Esophagus muscularis mucosa (tissue), 4 donors: ENCODE measurements around the gene TMC7. TPM values are rescaled to one million over a fixed set of nuclear protein-coding genes. Genes with fewer than 3 reads are reported as not detected.

Experiments used
- DNase-seq: peaks from one replicate; pipeline ENCODE4 v3.0.0-alpha.2; 2017; ENCODE audit errors: extremely low spot score
- H3K27ac ChIP-seq, 4 donors: fragments of 200-600 bp; sonication (generic); replicated peaks in 1 of 4; 1 replicate in 3 of 4; 2 replicates in 1 of 4; pipeline ENCODE4 v1.5.1; 2016 to 2019; ENCODE audit warnings: mild to moderate bottlenecking in 1 of 4
- H3K27me3 ChIP-seq, 4 donors: fragments of 200-600 bp; sonication (generic); one replicate each; pipeline versions ENCODE4 v1.5.1 to v1.6.0; 2016 to 2019
- H3K36me3 ChIP-seq, 4 donors: fragments of 200-600 bp; sonication (generic); one replicate each; pipeline ENCODE4 v1.5.1; 2016 to 2019
- H3K4me1 ChIP-seq, 4 donors: fragments of 200-600 bp; sonication (generic); one replicate each; pipeline ENCODE4 v1.5.1; 2016 to 2019
- H3K4me3 ChIP-seq, 4 donors: fragments of 200-600 bp; sonication (generic); 1 replicate in 2 of 4; 2 replicates in 2 of 4; pipeline ENCODE4 v1.5.1; 2016 to 2019; ENCODE audit warnings: mild to moderate bottlenecking in 4 of 4, moderate library complexity in 1 of 4
- H3K9me3 ChIP-seq, 4 donors: fragments of 200-600 bp; sonication (generic); 1 replicate in 3 of 4; 2 replicates in 1 of 4; pipeline ENCODE4 v1.5.1; 2016 to 2019
- CTCF ChIP-seq, 3 experiments: fragments of 200-600 bp in 2 of 3; fragments of 450-650 bp in 1 of 3; sonication (generic) in 2 of 3; IDR thresholded peaks; one replicate each; pipeline ENCODE4 v1.5.1; 2017 to 2019; ENCODE audit warnings: antibody characterized with exemption in 3 of 3, mild to moderate bottlenecking in 2 of 3, moderate library complexity in 1 of 3
- EP300 ChIP-seq: sonication (generic); formaldehyde crosslinking; IDR thresholded peaks from one replicate; pipeline ENCODE4 v1.6.1; 2017; ENCODE audit warnings: antibody characterized with exemption
- POLR2A ChIP-seq: fragments of 450-650 bp; IDR thresholded peaks from one replicate; pipeline ENCODE4 v1.6.1; 2017; ENCODE audit warnings: antibody characterized with exemption, moderate library complexity, mild to moderate bottlenecking, low read depth
- POLR2AphosphoS5 ChIP-seq, 2 donors: sonication (generic); formaldehyde crosslinking; IDR thresholded peaks; one replicate each; pipeline ENCODE4 v1.6.1; 2017; ENCODE audit warnings: antibody characterized with exemption in 2 of 2
- WGBS: methylation state at CpG from one replicate; pipeline ENCODE4 v1.1.5; 2018; 5-methylcytosine and 5-hydroxymethylcytosine counted together
- intact Hi-C: fragments of 100-400 bp; cut with DNase I; formaldehyde crosslinking; loops from one replicate; pipeline ENCODE4 v1.15.1; 2023
- total RNA-seq, 4 donors: library from RNA; depleted of rRNA; stranded (reverse); fragments of >200 nt; gene quantifications; one replicate each; pipeline versions ENCODE4 v1.1.0 to v1.2.1, GENCODE V29; 2016

The TMC7 gene
- total RNA-seq, 4 donors from 2014 or later, result 0.17 to 0.83 (median 0.56) TPM

GRCh38 chr16:19005561-19006445 is 22.1 kb downstream of the TMC7 start:
- 76% methylated on average over 16 of the region's 16 CpGs for WGBS
- intact Hi-C loops, result no loop called here
- Histone ChIP-seq H3K9me3 (peaks cover 0 to 7% (median 3%) of the 10 kb centered on the region in 4 donors), H3K36me3 (peaks cover 0 to 11% (median 5%) of the 10 kb centered on the region in 4 donors), H3K27ac (no peak overlapping the region), H3K4me1 (peaks cover 0 to 3% (median 0%) of the 10 kb centered on the region in 4 donors), H3K27me3 (no peaks in the 10 kb centered on the region), H3K4me3 (no peak overlapping the region)
- DNase-seq, result no peak
- TF ChIP-seq CTCF (IDR thresholded peaks at IDR 0.05) (no peak), POLR2AphosphoS5 (IDR thresholded peaks at IDR 0.05) (peak in 1 of 2 donors; percentile 28)

DNA sequence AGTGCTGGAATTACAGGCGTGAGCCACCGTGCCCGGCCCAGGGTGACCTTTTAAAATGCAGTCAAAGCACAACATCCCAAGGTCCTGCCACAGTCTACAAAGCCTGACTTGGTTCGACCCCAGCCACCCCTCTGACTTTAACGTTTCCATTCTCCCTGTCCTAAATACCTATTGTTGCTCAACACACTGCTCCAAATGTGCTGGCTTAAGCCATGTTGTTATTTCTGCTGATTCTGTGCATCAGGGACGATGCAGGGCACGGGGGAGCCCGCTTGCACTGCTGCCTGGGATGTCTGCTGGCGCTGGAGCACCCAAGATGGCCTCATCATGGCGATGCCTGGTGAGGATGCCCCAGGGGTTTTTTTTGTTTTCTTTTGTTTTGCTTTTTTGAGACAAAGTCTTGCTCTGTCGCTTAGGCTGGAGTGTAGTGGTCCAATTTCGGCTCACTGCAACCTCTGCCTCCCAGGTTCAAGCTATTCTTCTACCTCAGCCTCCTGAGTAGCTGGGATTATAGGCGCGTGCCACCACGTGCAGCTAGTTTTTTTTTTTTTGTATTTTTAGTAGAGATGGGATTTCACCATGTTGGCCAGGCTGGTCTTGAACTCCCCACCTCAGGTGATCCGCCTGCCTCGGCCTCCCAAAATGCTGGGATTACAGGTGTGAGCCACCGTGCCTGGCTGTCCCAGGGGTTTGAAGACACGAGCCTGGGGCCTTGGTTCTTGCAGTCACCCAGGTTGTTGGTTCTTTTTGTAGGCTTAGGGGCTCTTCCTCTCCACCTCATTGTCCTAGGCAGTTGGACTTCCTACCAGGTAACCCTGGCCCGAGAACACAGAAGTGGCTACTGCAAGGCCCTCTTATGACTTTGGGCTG is 22.9 kb downstream of the TMC7 start:
- no peak overlapping the region for H3K27ac ChIP-seq

DNA sequence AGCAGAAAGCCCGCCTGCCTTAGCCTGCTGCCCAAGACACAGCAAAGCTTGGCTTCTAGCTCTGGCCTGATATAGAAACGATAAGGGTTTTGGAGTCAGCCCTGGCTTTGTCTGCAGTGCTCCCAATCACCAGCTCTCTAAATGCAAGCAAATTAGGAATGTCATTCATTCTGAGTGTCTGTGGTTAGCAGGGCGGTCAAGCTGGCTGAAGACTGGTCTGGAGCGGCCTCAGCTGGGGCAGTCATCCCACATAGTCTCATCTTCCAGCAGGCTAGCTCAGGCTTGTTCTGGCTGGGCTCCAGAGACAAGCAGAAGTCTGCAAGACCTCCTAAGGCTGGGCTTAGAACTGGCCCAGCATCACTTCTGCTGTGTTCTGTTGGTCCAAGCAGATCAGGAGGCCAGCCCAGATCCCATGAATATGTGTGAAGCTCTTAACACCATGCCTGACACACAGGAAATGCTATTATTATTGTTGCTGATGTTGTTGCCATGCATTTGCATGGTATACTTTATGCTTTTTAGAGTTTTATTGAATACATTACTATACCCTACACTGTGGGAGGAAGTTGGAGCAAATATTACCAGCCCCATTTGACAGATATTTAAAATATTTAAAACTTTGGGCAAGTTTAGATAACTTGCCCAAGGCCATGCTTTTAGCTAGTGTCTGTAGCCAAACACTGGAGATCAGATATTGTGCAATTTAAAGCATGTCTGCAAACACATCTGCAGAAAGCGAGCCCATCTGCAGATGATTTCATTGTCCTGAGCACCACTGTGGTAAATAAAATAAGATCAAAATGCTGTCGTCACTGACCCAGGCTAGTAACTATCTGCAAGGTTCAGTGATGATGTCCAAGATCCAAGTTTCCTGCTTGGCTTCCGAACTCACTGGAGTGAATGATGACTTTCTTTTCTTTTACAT is 24.8 kb downstream of the TMC7 start:
- 89% methylated on average over 6 of the region's 7 CpGs for WGBS
- Histone ChIP-seq H3K4me3 (no peak overlapping the region), H3K36me3 (peaks cover 0 to 14% (median 6%) of the 10 kb centered on the region in 4 donors), H3K27ac (no peak overlapping the region), H3K9me3 (peaks cover 0 to 8% (median 4%) of the 10 kb centered on the region in 4 donors), H3K27me3 (no peaks in the 10 kb centered on the region), H3K4me1 (peaks cover 0 to 3% (median 0%) of the 10 kb centered on the region in 4 donors)
- no peak for DNase-seq
- intact Hi-C loops, result no loop called here
- TF ChIP-seq POLR2A (no peak), CTCF (IDR thresholded peaks at IDR 0.05) (no peak), EP300 (no peak), POLR2AphosphoS5 (IDR thresholded peaks at IDR 0.05) (no peak)

More for the DNA sequence above, 22.9 kb downstream of the TMC7 start:
- intact Hi-C loops, result no loop called here
- TF ChIP-seq CTCF (IDR thresholded peaks at IDR 0.05) (no peak), EP300 (no peak), POLR2A (no peak), POLR2AphosphoS5 (IDR thresholded peaks at IDR 0.05) (no peak)
- peaks cover 0 to 8% (median 4%) of the 10 kb centered on the region in 4 donors for H3K9me3 ChIP-seq
- no peak overlapping the region for H3K4me3 ChIP-seq
- WGBS, result 89% methylated on average over 17 of the region's 20 CpGs
- no peaks in the 10 kb centered on the region for H3K27me3 ChIP-seq
- no peak for DNase-seq
- H3K4me1 ChIP-seq, result peaks cover 0 to 3% (median 0%) of the 10 kb centered on the region in 4 donors
- peaks cover 0 to 14% (median 6%) of the 10 kb centered on the region in 4 donors for H3K36me3 ChIP-seq

DNA sequence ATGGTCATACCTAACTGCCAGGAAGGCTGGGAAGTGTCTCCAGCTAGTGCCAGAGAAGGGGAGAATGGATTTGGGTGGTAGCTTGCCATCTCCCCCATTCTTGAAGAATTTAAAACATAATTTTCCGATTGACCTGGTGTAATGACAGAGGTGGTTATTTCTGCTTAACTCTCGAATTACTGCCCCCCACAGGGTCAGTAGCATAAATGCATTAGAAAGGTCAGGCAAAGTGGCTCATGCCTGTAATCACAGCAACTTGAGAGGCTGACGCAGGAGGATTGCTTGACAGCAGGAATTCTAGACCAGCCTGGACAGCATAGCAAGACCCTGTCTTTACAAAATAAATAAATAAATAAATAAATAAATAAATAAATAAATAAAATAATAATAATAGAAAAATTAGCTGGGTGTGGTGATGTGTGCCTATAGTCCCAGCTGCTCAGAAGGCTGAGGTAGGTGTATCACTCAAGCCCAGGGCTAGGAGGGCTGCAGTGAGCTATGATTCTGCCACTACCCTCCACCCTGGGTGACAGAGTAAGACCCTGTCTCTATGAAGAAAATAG is 27.5 kb downstream of the TMC7 start:
- intact Hi-C loops, result no loop called here
- no peak overlapping the region for H3K4me3 ChIP-seq
- no peak for TF ChIP-seq POLR2A
- no peak for TF ChIP-seq EP300
- no peaks in the 10 kb centered on the region for H3K4me1 ChIP-seq
- H3K27ac ChIP-seq, result no peak overlapping the region
- peaks cover 0 to 8% (median 4%) of the 10 kb centered on the region in 4 donors for H3K9me3 ChIP-seq
- no peaks in the 10 kb centered on the region for H3K27me3 ChIP-seq
- DNase-seq, result no peak
- WGBS, result 87% methylated on average over 3 of the region's 3 CpGs
- H3K36me3 ChIP-seq, result peaks cover 0 to 14% (median 6%) of the 10 kb centered on the region in 4 donors
